ENCODE results near the gene ADD3. TPM values are rescaled to one million over a fixed set of nuclear protein-coding genes. Genes with fewer than 3 reads are reported as not detected.

ADD3 gene
- total and polyA plus RNA-seq, 2 of the 13 experiments (the other 11 are each of a cell fraction or from before 2014, with no cell fraction given), result 44.7 to 57.5 TPM

DNA sequence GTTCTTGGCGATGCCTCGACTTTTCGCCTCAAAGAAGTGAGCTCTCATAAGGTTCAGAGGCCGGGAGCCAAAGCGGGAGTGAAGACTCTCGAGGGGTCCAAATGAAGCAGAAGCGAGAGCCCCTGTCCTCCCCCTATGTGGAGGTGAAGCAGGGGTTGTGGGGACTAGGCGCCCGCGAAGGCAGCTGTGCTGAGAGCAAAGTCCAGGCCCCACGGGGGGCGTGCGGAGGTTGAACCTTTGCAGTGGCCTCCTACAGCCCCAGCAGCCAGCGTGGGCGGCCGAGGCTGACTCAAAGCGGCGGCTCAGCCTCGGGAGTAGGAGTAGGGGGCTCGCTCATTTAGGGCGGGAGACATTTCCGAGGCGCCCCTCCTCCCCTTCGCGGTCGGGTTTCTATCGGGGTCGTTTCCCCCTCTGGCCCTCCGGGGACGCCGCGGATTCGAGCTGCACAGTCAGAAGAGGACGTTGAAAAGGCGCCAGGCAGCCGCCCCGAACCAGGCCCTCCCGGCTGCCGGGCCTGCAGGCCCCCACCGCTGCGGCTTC, 553 bp upstream of the ADD3 start (continued):
- TF ChIP-seq ZBTB46 (CRISPR knock-in tag; IDR thresholded peaks at IDR 0.05; ENCODE audit: borderline replicate concordance) (no peak), ZNF839 (CRISPR knock-in tag; IDR thresholded peaks at IDR 0.05; ENCODE audit: borderline replicate concordance) (no peak), ZNF280B (CRISPR knock-in tag; IDR thresholded peaks at IDR 0.05; ENCODE audit: borderline replicate concordance) (no peak), MAFF (IDR thresholded peaks at IDR 0.05; ENCODE audit: low read depth, low read length) (no peak), KLF12 (CRISPR knock-in tag; IDR thresholded peaks at IDR 0.05; ENCODE audit: borderline replicate concordance) (peak; percentile 53; the same call in 1 of the 2 replicates), MED1 (CRISPR knock-in tag; IDR thresholded peaks at IDR 0.05) (peak; percentile 51), MYPOP (CRISPR knock-in tag; IDR thresholded peaks at IDR 0.05) (no peak), KMT2A (CRISPR knock-in tag; IDR thresholded peaks at IDR 0.05) (no peak; the same call in 1 of the 2 replicates), NRL (CRISPR knock-in tag; IDR thresholded peaks at IDR 0.05; ENCODE audit: borderline replicate concordance) (no peak), ZNF382 (CRISPR knock-in tag; IDR thresholded peaks at IDR 0.05; ENCODE audit: borderline replicate concordance) (no peak), NFKB2 (CRISPR knock-in tag; IDR thresholded peaks at IDR 0.05; ENCODE audit: borderline replicate concordance) (peak; percentile 79; the same call in 1 of the 2 replicates), GABPB1 (CRISPR knock-in tag; IDR thresholded peaks at IDR 0.05) (no peak; the same call in 1 of the 2 replicates), MEF2D (CRISPR knock-in tag; IDR thresholded peaks at IDR 0.05) (no peak), REXO4 (CRISPR knock-in tag; IDR thresholded peaks at IDR 0.05; ENCODE audit: borderline replicate concordance) (no peak), ZNF782 (CRISPR knock-in tag; IDR thresholded peaks at IDR 0.05; ENCODE audit: borderline replicate concordance) (no peak), SAP130 (CRISPR knock-in tag; IDR thresholded peaks at IDR 0.05; ENCODE audit: low read depth) (peak; percentile 35), ZMYM3 (CRISPR knock-in tag; IDR thresholded peaks at IDR 0.05) (0 out of 2 replicates have a peak, but pooled peaks have one; percentile 40)
- TF ChIP-seq, protein P1, sequence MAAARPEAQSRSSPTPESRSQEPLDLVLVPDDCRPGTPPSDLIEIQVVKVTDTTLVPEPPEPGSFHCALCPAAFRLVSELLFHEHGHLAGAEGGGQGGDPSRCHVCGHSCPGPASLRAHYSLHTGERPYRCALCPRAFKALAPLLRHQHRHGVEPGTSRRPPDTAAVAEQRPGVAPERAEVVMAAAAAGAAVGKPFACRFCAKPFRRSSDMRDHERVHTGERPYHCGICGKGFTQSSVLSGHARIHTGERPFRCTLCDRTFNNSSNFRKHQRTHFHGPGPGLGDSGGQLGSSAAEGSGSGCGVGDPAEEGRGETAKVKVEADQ (CRISPR knock-in tag; IDR thresholded peaks at IDR 0.05; ENCODE audit: borderline replicate concordance), result no peak
- TF ChIP-seq, protein P2, sequence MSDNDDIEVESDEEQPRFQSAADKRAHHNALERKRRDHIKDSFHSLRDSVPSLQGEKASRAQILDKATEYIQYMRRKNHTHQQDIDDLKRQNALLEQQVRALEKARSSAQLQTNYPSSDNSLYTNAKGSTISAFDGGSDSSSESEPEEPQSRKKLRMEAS (IDR thresholded peaks at IDR 0.05), result peak; percentile 71
- TF ChIP-seq, protein P3, sequence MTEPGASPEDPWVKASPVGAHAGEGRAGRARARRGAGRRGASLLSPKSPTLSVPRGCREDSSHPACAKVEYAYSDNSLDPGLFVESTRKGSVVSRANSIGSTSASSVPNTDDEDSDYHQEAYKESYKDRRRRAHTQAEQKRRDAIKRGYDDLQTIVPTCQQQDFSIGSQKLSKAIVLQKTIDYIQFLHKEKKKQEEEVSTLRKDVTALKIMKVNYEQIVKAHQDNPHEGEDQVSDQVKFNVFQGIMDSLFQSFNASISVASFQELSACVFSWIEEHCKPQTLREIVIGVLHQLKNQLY (CRISPR knock-in tag; IDR thresholded peaks at IDR 0.05), result no peak
- TF ChIP-seq, protein P4, sequence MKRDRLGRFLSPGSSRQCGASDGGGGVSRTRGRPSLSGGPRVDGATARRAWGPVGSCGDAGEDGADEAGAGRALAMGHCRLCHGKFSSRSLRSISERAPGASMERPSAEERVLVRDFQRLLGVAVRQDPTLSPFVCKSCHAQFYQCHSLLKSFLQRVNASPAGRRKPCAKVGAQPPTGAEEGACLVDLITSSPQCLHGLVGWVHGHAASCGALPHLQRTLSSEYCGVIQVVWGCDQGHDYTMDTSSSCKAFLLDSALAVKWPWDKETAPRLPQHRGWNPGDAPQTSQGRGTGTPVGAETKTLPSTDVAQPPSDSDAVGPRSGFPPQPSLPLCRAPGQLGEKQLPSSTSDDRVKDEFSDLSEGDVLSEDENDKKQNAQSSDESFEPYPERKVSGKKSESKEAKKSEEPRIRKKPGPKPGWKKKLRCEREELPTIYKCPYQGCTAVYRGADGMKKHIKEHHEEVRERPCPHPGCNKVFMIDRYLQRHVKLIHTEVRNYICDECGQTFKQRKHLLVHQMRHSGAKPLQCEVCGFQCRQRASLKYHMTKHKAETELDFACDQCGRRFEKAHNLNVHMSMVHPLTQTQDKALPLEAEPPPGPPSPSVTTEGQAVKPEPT (CRISPR knock-in tag; IDR thresholded peaks at IDR 0.05; ENCODE audit: low read depth), result no peak

All from HepG2 (cell line).